DMS 273 treated with DMSO at 0.1 percent for 48 hours (cell line): ENCODE results near the gene RAB35.

ENCODE experiments used
- DNase-seq: peaks from one replicate; lab custom pipeline; 2025; lab: John Stamatoyannopoulos, UW

Gene RAB35

DNA sequence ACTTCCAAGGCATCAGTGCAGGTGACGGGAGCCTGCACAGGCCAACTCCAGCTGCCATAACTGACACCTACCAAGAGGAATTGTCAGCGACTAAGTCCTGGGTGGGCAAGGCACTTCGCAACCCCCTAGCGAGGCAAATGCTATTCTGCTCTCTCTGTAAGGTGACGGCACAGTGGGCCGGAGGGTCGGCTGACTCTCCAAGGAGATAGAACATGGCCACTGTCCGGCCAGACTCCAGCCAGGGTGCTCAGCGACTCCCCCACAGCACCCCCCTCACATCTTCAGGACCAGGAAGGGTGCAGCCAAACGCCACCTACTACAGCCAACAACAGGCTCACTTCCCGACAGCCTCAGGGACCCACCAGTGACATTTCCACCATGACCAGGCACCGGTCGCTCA is 13.2 kb downstream of the RAB35 start:
- no peak for DNase-seq

- no peak for DNase-seq
Observed at GRCh38 chr12:120103044-120103338, 13.6 kb downstream of the RAB35 start.

GRCh38 chr12:120102189-120103043 is 14.1 kb downstream of the RAB35 start:
- DNase-seq, result no peak

GRCh38 chr12:120101617-120102016 is 14.9 kb downstream of the RAB35 start:
- no peak for DNase-seq

DNA sequence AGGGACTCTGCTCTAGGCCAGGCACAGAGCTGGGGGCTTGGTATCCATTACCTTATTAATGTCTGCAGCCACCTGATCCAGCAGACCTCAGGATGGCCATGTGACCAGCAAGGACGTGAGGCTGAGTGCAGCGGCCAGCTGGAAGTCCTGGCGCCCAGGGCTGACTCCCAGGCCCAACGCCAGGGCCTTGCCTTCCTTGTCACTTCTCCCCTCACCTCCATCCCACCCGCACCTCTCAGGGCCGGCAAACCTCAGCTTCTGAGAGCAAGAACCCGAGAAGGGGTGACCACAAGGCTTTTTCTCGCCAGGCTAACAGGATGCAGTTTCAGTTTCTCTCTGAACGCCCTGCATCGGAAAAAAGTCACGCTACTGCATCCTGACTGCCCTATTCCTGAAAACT is 15.4 kb downstream of the RAB35 start:
- DNase-seq, result no peak

- no peak for DNase-seq
Observed at GRCh38 chr12:120100630-120101029, 15.9 kb downstream of the RAB35 start.

DNA sequence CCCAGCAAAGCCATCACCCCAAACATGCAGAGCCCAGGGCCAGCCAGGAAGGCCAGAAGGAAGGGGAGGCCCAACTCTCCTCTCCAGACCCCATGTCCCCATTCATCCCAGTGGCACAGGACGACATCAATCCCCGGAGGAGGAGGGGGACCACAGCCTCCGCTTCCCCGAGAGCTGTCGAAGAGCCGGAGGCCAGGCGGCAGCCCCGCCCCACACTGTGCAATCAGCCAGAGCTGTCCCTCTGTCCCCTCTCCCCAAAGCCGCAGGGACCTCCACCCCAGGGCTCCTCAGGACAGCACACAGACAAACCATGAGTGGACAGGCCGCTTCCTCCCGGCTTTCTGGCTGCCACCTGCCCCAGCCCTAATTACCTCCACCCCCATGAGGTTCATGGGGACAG is 16.8 kb downstream of the RAB35 start:
- no peak for DNase-seq

GRCh38 chr12:120098756-120099470 is 17.6 kb downstream of the RAB35 start:
- DNase-seq, result no peak

DNA sequence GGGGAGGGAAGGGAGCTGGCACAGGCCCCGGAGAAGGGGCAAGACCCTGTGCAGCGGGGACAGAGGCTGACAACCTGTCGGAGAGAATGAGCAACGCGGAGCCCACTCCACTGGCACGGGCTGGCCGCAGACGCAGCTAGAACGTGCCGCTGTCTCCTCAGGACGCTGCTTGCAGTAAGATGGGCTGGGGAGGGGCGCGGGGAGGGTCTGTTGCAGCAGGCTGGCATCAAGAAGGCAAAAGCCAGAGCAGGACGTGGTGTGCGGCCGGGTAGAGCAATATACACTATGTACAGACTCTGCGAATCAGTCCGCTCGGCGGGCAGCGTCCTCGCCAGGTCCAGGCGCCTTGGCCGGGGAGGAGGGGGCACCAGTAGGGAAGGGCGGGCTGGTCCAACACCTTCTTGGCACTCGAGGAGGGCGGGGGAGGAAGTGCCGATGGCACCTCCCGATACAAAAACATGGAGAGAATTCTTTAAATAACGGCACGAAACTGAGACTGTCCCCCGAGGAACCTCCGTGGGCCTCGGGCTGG is 19.8 kb downstream of the RAB35 start:
- DNase-seq, result no peak

DNA sequence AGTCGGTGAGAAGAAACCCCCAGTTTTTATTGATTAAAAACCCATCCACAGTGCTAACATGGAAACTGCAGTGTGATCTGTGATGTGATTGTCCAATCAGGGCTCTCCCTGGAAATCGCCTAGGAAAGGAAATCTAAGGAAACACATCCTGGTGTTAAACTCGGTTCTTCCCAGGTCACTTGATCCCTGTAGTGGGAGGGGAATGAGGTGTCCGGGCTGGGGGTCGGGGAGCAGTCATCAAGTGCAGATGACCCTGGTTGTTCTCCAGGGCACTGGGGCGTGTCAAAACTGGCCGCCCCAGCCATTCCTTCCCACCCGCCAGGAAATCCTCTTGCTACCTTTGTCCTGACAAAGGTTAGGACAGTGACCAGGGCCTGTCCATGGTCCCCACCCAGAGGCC is 20.8 kb downstream of the RAB35 start:
- no peak for DNase-seq

GRCh38 chr12:120095331-120095730 is 21.2 kb downstream of the RAB35 start:
- DNase-seq, result no peak

DNA sequence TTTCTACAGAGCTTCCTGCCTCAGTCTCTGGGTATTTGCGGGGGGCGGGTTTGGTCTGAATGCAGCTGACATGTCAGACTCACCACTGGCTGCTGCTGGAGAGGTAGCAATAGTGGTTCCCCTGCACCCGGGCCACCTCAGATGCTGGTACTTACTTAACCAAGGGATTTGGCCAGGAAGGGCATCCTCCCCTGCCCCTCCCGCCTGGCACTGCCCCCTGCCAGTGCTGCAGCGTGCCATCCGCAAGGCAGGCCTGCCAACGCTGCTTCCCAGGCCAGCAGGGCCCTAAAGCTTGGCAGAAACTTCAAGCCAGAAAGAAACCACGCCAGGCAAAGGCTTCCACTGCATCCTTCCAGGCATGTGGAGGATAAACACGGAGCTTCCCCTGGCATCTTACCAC is 22.1 kb downstream of the RAB35 start:
- no peak for DNase-seq

DNA sequence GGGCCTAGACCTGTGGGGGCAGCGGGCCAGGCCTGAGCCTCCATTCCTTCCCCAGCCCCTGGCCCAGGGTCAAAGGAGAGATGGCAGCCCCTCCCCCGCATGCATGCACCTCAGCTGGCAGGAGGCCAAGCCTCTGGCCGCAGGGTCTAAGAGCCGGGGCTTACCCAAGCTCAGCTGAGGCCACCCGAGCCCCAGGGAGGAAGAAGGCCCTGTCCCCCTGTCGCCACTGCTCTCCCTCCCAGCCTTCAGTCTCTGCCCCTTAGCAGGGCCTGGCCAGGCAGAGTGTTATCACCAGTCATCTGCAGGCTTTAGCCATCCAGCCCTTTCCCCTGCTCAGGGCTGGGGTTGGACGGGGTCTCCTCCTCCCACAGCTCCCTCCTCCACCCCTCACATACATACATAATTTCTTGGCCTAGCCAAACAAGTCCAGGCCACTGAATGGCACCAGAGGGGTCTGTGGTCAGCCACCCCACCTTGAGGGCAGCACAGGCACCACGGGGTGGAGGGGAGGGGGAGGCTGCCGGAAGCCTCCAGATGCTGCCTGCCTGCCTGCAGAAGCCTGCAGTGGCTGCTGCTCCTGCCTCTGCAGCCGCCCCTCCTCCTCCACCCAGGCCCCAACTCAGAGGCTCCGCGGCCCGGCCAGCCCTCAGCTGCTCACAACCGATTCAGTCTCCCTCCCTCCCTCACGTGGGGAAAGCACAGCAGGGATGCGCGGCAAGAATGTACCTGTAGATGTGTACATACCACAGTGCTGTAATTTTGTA is 22.8 kb downstream of the RAB35 start:
- no peak for DNase-seq

DNA sequence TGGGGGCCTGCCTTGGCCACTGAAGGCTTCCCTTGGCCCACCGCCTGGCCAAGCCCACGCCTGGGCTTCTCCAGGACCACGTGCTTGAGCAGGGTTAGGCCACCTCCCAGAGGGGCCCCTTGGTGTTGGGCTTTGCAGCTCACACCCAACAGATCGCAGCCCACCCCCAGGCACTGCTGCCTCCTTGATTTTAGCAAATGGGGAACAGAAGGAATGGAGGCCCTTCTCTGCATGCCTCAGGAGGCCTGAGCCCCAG is 23.3 kb downstream of the RAB35 start:
- no peak for DNase-seq

DNA sequence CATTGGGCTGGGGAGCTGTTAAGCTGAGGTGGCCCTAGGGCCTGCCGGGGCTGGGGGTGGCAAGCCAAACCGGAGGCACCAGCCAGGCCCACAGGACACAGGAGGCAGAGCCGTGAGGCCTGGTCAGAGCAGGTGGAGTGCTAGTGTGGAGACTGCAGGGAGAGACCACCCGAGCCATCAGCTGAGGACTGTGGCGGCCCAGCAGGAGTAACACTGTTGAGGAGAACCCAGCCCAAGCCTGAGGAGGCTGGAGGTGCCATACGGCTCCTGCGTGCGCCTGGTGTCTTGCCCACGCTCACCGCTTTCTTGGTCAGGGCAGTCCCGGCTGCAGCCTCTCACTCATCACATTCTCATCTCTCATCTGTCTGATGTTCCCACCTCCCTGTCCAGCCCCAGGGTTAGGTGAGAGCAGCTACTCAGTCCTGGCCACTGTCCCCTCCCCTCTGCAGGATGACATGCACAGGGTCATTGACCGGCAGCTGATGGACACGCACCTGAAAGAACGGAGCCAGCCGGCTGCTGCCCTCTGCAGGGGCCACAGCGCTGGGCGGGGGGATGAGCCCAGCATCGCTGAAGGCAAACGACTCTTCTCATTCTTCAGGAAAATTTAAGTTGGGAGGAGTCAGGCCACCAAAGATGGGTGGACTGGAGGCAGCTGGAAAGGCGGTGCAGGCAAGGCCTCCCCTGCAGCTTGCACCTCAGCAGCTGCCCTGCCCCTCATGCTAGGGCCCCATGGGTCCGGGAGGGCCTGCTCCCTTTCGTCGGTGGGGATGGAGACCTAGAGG is 23.8 kb downstream of the RAB35 start:
- DNase-seq, result no peak

DNA sequence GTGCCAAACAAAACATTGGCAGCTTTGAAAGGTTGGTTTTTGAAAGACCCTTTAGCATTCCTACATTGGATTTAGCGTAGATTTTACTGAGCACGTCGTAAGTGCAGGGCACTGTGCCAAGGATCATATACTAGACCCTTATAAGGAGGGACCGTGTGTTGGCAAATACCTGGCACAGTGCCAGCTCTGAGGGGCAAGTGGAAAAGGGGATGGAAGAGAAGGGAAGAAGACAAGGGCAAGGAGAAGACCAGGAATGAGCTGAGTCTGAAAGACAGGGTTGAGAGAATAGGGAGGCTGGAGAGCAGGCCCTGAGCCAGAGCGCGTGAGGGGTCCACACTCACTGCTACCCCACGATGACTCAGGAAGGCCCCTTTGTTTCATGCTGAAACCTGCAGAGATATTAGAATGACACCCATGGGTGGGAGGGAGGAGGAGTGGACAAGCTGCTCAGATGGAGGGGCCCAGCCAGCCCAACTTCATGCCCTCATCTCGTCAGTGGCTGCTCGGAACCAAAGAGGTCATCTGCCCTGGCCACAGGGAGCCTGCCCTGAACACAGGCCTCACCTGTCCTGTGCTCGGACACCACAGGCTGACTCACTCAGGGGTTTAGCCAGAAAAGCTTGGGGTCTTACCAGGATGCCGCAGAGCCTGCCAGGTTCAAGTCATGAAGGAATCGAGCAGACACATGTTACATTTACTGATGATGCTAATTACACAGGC is 25.0 kb downstream of the RAB35 start:
- no peak for DNase-seq

DNA sequence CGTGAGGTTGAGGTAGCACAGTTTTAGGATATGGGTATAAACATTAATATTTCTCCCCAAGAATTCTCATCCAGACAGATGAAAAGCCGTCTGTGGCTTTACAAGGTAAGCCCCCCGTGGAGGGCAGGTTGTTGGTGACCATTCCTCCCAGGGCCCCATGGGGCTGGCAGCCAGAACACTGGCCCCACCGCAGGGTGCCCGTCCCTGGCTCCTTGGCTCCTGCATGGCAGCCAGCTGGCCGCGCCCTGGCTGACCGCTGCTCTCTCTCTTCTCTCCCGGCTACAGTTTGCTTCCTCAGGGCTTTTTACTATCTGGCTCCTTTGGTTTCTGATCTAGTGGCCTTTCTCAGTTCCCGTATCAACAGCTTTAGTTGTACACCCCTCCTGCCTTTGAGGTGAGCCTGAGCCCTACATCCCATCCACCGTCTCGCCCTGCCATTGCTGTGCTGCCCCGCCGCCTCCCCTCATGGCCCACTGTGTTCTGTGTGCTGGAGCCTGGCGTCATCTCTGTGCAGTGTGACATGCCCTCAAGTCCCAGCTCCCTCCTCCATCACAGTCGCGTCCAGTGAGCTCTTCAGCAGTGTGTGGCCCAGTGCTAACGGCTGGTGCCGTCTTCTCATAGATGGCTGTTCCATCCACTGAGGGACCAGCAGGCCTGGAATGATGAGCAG is 25.8 kb downstream of the RAB35 start:
- DNase-seq, result no peak

- no peak for DNase-seq
Observed at GRCh38 chr12:120090206-120090605, 26.3 kb downstream of the RAB35 start.

- no peak for DNase-seq
Observed at GRCh38 chr12:120089796-120090195, 26.8 kb downstream of the RAB35 start.

- no peak for DNase-seq
Observed at GRCh38 chr12:120089105-120089504, 27.4 kb downstream of the RAB35 start.
